Liver (tissue), 9 donors: ENCODE results near the gene METTL6. TPM values are rescaled to one million over a fixed set of nuclear protein-coding genes. Genes with fewer than 3 reads are reported as not detected.

Experiments used
- DNase-seq: peaks from one replicate; pipeline ENCODE4 v3.0.0-alpha.2; 2017; ENCODE audit warnings: low spot score
- H3K27ac ChIP-seq, 2 donors: one replicate each; pipeline ENCODE4 v1.7.0; 2013; ENCODE audit warnings: inconsistent platforms in 2 of 2, low read length in 2 of 2, control low read depth in 1 of 2, low read depth in 1 of 2, mild to moderate bottlenecking in 1 of 2
- H3K27me3 ChIP-seq, 4 donors: one replicate each; pipeline versions ENCODE4 v1.6.1 to v1.7.0; 2013; ENCODE audit warnings: low read length in 3 of 4, inconsistent platforms in 1 of 4, mild to moderate bottlenecking in 1 of 4, moderate library complexity in 1 of 4; ENCODE audit not compliant: control insufficient read depth in 4 of 4, insufficient read depth in 4 of 4
- H3K36me3 ChIP-seq, 4 donors: one replicate each; pipeline versions ENCODE4 v1.6.1 to v1.7.0; 2013; ENCODE audit warnings: low read length in 3 of 4, mild to moderate bottlenecking in 3 of 4, low read depth in 1 of 4, moderate library complexity in 1 of 4; ENCODE audit not compliant: control insufficient read depth in 4 of 4, insufficient read depth in 3 of 4
- H3K4me1 ChIP-seq, 4 donors: one replicate each; pipeline versions ENCODE4 v1.6.1 to v1.7.0; 2013; ENCODE audit warnings: low read length in 3 of 4, mild to moderate bottlenecking in 3 of 4, moderate library complexity in 1 of 4; ENCODE audit not compliant: control insufficient read depth in 4 of 4, insufficient read depth in 4 of 4
- H3K4me3 ChIP-seq, 3 donors: one replicate each; pipeline versions ENCODE4 v1.6.1 to v1.7.0; 2013; ENCODE audit warnings: low read length in 3 of 3, control low read depth in 1 of 3, low read depth in 1 of 3, mild to moderate bottlenecking in 1 of 3
- H3K9ac ChIP-seq, 2 donors: one replicate each; pipeline ENCODE4 v1.7.0; 2013; ENCODE audit warnings: low read length in 2 of 2, mild to moderate bottlenecking in 2 of 2, moderate library complexity in 2 of 2, control low read depth in 1 of 2, low read depth in 1 of 2
- H3K9me3 ChIP-seq, 4 donors: one replicate each; pipeline versions ENCODE4 v1.6.1 to v1.7.0; 2013; ENCODE audit warnings: low read length in 3 of 4; ENCODE audit not compliant: control insufficient read depth in 4 of 4
- EGR1 ChIP-seq, 2 donors: IDR thresholded peaks; 2 replicates each; pipeline ENCODE4 v1.6.1; 2016 to 2018; ENCODE audit warnings: antibody characterized with exemption in 2 of 2, low read depth in 2 of 2
- FOXA1 ChIP-seq: IDR thresholded peaks from 2 replicates; pipeline ENCODE4 v1.6.1; 2016; ENCODE audit warnings: antibody characterized with exemption
- FOXA2 ChIP-seq: IDR thresholded peaks from 2 replicates; pipeline ENCODE4 v1.6.1; 2016; ENCODE audit warnings: antibody characterized with exemption
- GABPA ChIP-seq, 2 donors: IDR thresholded peaks in 1 of 2; conservative IDR thresholded peaks in 1 of 2; 2 replicates each; pipeline ENCODE4 v1.6.1; 2016; ENCODE audit warnings: antibody characterized with exemption in 2 of 2, mild to moderate bottlenecking in 1 of 2, moderate library complexity in 1 of 2
- HNF4A ChIP-seq, 2 donors: conservative IDR thresholded peaks; 2 replicates each; pipeline ENCODE4 v1.6.1; 2016; ENCODE audit warnings: antibody characterized with exemption in 2 of 2, mild to moderate bottlenecking in 2 of 2
- HNF4G ChIP-seq: IDR thresholded peaks from 2 replicates; pipeline ENCODE4 v1.6.1; 2016; ENCODE audit warnings: antibody characterized with exemption
- JUND ChIP-seq, 2 donors: IDR thresholded peaks; 2 replicates each; pipeline ENCODE4 v1.6.1; 2016; ENCODE audit warnings: antibody characterized with exemption in 2 of 2
- NR2F2 ChIP-seq: IDR thresholded peaks from 2 replicates; pipeline ENCODE4 v1.6.1; 2016; ENCODE audit warnings: antibody characterized with exemption
- RAD21 ChIP-seq, 2 donors: IDR thresholded peaks; 2 replicates each; pipeline ENCODE4 v1.6.1; 2016; ENCODE audit warnings: antibody characterized with exemption in 2 of 2, mild to moderate bottlenecking in 2 of 2
- RXRA ChIP-seq, 2 donors: IDR thresholded peaks; 2 replicates each; pipeline ENCODE4 v1.6.1; 2017 to 2018; ENCODE audit warnings: antibody characterized with exemption in 2 of 2, mild to moderate bottlenecking in 1 of 2
- SP1 ChIP-seq: IDR thresholded peaks from 2 replicates; pipeline ENCODE4 v1.6.1; 2018; ENCODE audit warnings: antibody characterized with exemption, mild to moderate bottlenecking
- TAF1 ChIP-seq: conservative IDR thresholded peaks from 2 replicates; pipeline ENCODE4 v1.6.1; 2016; ENCODE audit warnings: antibody characterized with exemption, mild to moderate bottlenecking
- YY1 ChIP-seq: IDR thresholded peaks from 2 replicates; pipeline ENCODE4 v1.6.1; 2016; ENCODE audit warnings: antibody characterized with exemption, mild to moderate bottlenecking
- polyA plus RNA-seq, 2 donors: library from polyadenylated mRNA; stranded (reverse) in 1 of 2; unstranded in 1 of 2; fragments of 200-250 nt in 1 of 2; fragments of >200 nt in 1 of 2; fragmentation: Nextera tagmentation in 1 of 2; extraction: Ambion mirVana in 1 of 2; gene quantifications; one replicate each; pipeline versions ENCODE4 v1.2.1 to v1.2.3, GENCODE V29; 2013 to 2015
- total RNA-seq, 2 donors: library from RNA; depleted of rRNA; stranded (reverse); fragments of >200 nt; gene quantifications; one replicate each; pipeline ENCODE4 v1.2.3, GENCODE V29; 2014
- TF ChIP-seq, protein P1 (sequence below): fragments of 150-350 bp; IDR thresholded peaks from 2 replicates; pipeline ENCODE4 v1.5.1; 2017; ENCODE audit warnings: improper control_type of control experiment, low read depth, low read length; ENCODE audit not compliant: missing input control
- TF ChIP-seq, protein P2 (sequence below): IDR thresholded peaks from 2 replicates; pipeline ENCODE4 v1.6.1; 2016; ENCODE audit warnings: antibody characterized with exemption
- TF ChIP-seq, protein P3 (sequence below): IDR thresholded peaks from 2 replicates; pipeline ENCODE4 v1.6.1; 2016; ENCODE audit warnings: antibody characterized with exemption
- TF ChIP-seq, protein P4 (sequence below): IDR thresholded peaks from 2 replicates; pipeline ENCODE4 v1.6.1; 2016; ENCODE audit warnings: antibody characterized with exemption
- TF ChIP-seq, protein P5 (sequence below): IDR thresholded peaks from 2 replicates; pipeline ENCODE4 v1.6.1; 2016; ENCODE audit warnings: antibody characterized with exemption, mild to moderate bottlenecking
- donor health status: healthy.
- donor health status: healthy.
- donor health status: healthy.
- donor health status: healthy.
- donor health status: healthy.

METTL6 gene
- total and polyA plus RNA-seq, 4 donors: 2.0 to 9.1 (median 5.9) TPM

DNA sequence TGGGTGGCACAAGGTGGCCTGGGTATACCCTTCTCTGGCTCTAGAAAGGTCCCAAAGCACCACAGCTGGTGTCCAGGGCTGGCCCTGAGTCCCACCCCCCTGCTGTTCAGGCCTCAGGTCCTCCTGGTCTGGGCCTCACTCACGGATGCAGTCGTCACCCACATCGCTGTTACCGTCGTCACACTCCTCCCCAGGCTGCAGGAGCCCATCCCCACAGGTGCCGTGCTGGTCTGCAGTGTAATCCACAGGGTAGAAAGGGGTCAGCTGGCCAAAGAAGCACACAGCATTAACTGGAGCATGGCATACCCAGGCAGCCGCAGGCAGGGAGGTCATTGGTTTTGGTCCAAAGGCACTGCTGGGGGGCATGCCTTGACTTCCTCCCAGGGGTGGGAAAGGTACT, 28.4 kb upstream of the METTL6 start (continued):
- TF ChIP-seq EGR1 (IDR thresholded peaks at IDR 0.05; ENCODE audit: low read depth in 2 of 2): no peak

DNA sequence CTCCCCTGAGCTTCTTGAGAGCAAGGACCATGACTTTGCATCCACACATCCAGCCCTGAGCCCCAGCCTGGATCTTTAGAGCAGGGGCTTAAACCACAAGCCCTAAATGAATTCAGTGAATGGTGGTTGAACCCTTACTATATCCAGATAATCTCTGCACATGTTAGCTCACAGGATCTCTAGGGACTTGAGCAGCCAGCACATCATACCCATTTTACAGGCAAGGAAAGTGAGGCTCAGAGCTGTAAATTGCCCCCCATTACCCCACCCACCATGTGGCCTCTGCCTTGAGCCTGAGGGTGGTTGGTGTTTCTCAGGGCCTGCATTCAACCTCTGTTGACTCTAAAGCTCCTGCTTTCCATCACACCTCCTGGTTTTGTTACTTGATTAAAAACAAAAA, 27.6 kb upstream of the METTL6 start:
- TF ChIP-seq, protein P1, sequence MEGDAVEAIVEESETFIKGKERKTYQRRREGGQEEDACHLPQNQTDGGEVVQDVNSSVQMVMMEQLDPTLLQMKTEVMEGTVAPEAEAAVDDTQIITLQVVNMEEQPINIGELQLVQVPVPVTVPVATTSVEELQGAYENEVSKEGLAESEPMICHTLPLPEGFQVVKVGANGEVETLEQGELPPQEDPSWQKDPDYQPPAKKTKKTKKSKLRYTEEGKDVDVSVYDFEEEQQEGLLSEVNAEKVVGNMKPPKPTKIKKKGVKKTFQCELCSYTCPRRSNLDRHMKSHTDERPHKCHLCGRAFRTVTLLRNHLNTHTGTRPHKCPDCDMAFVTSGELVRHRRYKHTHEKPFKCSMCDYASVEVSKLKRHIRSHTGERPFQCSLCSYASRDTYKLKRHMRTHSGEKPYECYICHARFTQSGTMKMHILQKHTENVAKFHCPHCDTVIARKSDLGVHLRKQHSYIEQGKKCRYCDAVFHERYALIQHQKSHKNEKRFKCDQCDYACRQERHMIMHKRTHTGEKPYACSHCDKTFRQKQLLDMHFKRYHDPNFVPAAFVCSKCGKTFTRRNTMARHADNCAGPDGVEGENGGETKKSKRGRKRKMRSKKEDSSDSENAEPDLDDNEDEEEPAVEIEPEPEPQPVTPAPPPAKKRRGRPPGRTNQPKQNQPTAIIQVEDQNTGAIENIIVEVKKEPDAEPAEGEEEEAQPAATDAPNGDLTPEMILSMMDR: no peak
- TF ChIP-seq NR2F2 (no peak), EGR1 (IDR thresholded peaks at IDR 0.05; ENCODE audit: low read depth in 2 of 2) (no peak), JUND (IDR thresholded peaks at IDR 0.05) (no peak), GABPA (IDR thresholded peaks at IDR 0.05 in 1 of 2, conservative IDR thresholded peaks at IDR 0.05 in 1 of 2) (no peak), FOXA2 (no peak), YY1 (no peak), TAF1 (no peak), SP1 (no peak), RAD21 (IDR thresholded peaks at IDR 0.05) (no peak), FOXA1 (no peak), RXRA (IDR thresholded peaks at IDR 0.05) (no peak), HNF4G (no peak), HNF4A (conservative IDR thresholded peaks at IDR 0.05) (no peak)
- TF ChIP-seq, protein P2, sequence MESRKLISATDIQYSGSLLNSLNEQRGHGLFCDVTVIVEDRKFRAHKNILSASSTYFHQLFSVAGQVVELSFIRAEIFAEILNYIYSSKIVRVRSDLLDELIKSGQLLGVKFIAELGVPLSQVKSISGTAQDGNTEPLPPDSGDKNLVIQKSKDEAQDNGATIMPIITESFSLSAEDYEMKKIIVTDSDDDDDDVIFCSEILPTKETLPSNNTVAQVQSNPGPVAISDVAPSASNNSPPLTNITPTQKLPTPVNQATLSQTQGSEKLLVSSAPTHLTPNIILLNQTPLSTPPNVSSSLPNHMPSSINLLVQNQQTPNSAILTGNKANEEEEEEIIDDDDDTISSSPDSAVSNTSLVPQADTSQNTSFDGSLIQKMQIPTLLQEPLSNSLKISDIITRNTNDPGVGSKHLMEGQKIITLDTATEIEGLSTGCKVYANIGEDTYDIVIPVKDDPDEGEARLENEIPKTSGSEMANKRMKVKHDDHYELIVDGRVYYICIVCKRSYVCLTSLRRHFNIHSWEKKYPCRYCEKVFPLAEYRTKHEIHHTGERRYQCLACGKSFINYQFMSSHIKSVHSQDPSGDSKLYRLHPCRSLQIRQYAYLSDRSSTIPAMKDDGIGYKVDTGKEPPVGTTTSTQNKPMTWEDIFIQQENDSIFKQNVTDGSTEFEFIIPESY: no peak
- TF ChIP-seq, protein P3, sequence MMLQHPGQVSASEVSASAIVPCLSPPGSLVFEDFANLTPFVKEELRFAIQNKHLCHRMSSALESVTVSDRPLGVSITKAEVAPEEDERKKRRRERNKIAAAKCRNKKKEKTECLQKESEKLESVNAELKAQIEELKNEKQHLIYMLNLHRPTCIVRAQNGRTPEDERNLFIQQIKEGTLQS: no peak
- TF ChIP-seq, protein P4, sequence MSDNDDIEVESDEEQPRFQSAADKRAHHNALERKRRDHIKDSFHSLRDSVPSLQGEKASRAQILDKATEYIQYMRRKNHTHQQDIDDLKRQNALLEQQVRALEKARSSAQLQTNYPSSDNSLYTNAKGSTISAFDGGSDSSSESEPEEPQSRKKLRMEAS: no peak
- TF ChIP-seq, protein P5, sequence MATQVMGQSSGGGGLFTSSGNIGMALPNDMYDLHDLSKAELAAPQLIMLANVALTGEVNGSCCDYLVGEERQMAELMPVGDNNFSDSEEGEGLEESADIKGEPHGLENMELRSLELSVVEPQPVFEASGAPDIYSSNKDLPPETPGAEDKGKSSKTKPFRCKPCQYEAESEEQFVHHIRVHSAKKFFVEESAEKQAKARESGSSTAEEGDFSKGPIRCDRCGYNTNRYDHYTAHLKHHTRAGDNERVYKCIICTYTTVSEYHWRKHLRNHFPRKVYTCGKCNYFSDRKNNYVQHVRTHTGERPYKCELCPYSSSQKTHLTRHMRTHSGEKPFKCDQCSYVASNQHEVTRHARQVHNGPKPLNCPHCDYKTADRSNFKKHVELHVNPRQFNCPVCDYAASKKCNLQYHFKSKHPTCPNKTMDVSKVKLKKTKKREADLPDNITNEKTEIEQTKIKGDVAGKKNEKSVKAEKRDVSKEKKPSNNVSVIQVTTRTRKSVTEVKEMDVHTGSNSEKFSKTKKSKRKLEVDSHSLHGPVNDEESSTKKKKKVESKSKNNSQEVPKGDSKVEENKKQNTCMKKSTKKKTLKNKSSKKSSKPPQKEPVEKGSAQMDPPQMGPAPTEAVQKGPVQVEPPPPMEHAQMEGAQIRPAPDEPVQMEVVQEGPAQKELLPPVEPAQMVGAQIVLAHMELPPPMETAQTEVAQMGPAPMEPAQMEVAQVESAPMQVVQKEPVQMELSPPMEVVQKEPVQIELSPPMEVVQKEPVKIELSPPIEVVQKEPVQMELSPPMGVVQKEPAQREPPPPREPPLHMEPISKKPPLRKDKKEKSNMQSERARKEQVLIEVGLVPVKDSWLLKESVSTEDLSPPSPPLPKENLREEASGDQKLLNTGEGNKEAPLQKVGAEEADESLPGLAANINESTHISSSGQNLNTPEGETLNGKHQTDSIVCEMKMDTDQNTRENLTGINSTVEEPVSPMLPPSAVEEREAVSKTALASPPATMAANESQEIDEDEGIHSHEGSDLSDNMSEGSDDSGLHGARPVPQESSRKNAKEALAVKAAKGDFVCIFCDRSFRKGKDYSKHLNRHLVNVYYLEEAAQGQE: no peak
- no peak for DNase-seq

More for the DNA sequence above, 27.6 kb upstream of the METTL6 start:
- Histone ChIP-seq H3K4me3 (no peak overlapping the region), H3K4me1 (no peaks in the 10 kb centered on the region), H3K27ac (no peak overlapping the region), H3K27me3 (no peaks in the 10 kb centered on the region), H3K9me3 (no peaks in the 10 kb centered on the region), H3K36me3 (peaks cover 0 to 8% (median 0%) of the 10 kb centered on the region in 4 donors), H3K9ac (no peak overlapping the region)
